ENCODE results near the gene ZSWIM6.

The ZSWIM6 gene

GRCh38 chr5:61505281-61505680 lies 173.2 kb downstream of the ZSWIM6 start:
- Mint-ChIP-seq H3K4me3 (no peak overlapping the region), H3K27me3 (no peaks in the 10 kb centered on the region), H3K4me1 (ENCODE audit: low read depth) (peaks cover 15% of the 10 kb centered on the region), H3K27ac (peak overlapping the region; percentile 38), H3K36me3 (ENCODE audit: low read depth) (peaks cover 53% of the 10 kb centered on the region), H3K9me3 (no peaks in the 10 kb centered on the region)
- intact Hi-C loops (cut with micrococcal nuclease) = no loop called here

GRCh38 chr5:61507232-61507631 lies 175.2 kb downstream of the ZSWIM6 start:
- H3K4me1 Mint-ChIP-seq (ENCODE audit: low read depth) = peaks cover 9% of the 10 kb centered on the region
- intact Hi-C loops (cut with micrococcal nuclease) = no loop called here
- no peak overlapping the region for H3K27ac Mint-ChIP-seq
- no peaks in the 10 kb centered on the region for H3K9me3 Mint-ChIP-seq
- no peak overlapping the region for H3K4me3 Mint-ChIP-seq
- no peaks in the 10 kb centered on the region for H3K27me3 Mint-ChIP-seq
- H3K36me3 Mint-ChIP-seq (ENCODE audit: low read depth) = peaks cover 53% of the 10 kb centered on the region

GRCh38 chr5:61516946-61517345 lies 184.9 kb downstream of the ZSWIM6 start:
- H3K4me1 Mint-ChIP-seq (ENCODE audit: low read depth) = peaks cover 35% of the 10 kb centered on the region

GRCh38 chr5:61519728-61520277 lies 187.7 kb downstream of the ZSWIM6 start:
- no peak overlapping the region for H3K27ac Mint-ChIP-seq
- no peaks in the 10 kb centered on the region for H3K27me3 Mint-ChIP-seq
- intact Hi-C loops (cut with micrococcal nuclease) = no loop called here
- no peaks in the 10 kb centered on the region for H3K9me3 Mint-ChIP-seq
- H3K4me1 Mint-ChIP-seq (ENCODE audit: low read depth) = peaks cover 28% of the 10 kb centered on the region
- no peak overlapping the region for H3K4me3 Mint-ChIP-seq
- peaks cover 35% of the 10 kb centered on the region for H3K36me3 Mint-ChIP-seq (ENCODE audit: low read depth)

More at GRCh38 chr5:61516946-61517345, 184.9 kb downstream of the ZSWIM6 start:
- intact Hi-C loops (cut with micrococcal nuclease) = no loop called here
- no peak overlapping the region for H3K4me3 Mint-ChIP-seq
- peaks cover 22% of the 10 kb centered on the region for H3K36me3 Mint-ChIP-seq (ENCODE audit: low read depth)
- H3K27ac Mint-ChIP-seq = no peak overlapping the region
- no peaks in the 10 kb centered on the region for H3K27me3 Mint-ChIP-seq
- no peaks in the 10 kb centered on the region for H3K9me3 Mint-ChIP-seq

GRCh38 chr5:61523073-61523472 lies 191.0 kb downstream of the ZSWIM6 start:
- Mint-ChIP-seq H3K9me3 (no peaks in the 10 kb centered on the region), H3K27ac (no peak overlapping the region), H3K4me3 (no peak overlapping the region), H3K27me3 (no peaks in the 10 kb centered on the region), H3K36me3 (ENCODE audit: low read depth) (peaks cover 51% of the 10 kb centered on the region), H3K4me1 (ENCODE audit: low read depth) (peaks cover 8% of the 10 kb centered on the region)
- intact Hi-C loops (cut with micrococcal nuclease) = no loop called here

GRCh38 chr5:61523997-61524396 lies 191.9 kb downstream of the ZSWIM6 start:
- H3K4me1 Mint-ChIP-seq (ENCODE audit: low read depth) = peaks cover 6% of the 10 kb centered on the region

GRCh38 chr5:61525512-61526206 lies 193.6 kb downstream of the ZSWIM6 start:
- H3K4me1 Mint-ChIP-seq (ENCODE audit: low read depth) = no peaks in the 10 kb centered on the region
- no peaks in the 10 kb centered on the region for H3K27me3 Mint-ChIP-seq
- intact Hi-C loops (cut with micrococcal nuclease) = no loop called here
- H3K9me3 Mint-ChIP-seq = no peaks in the 10 kb centered on the region
- no peak overlapping the region for H3K27ac Mint-ChIP-seq
- H3K4me3 Mint-ChIP-seq = no peak overlapping the region
- H3K36me3 Mint-ChIP-seq (ENCODE audit: low read depth) = peaks cover 73% of the 10 kb centered on the region

More at GRCh38 chr5:61523997-61524396, 191.9 kb downstream of the ZSWIM6 start:
- no peaks in the 10 kb centered on the region for H3K27me3 Mint-ChIP-seq
- no peak overlapping the region for H3K27ac Mint-ChIP-seq
- peaks cover 60% of the 10 kb centered on the region for H3K36me3 Mint-ChIP-seq (ENCODE audit: low read depth)
- intact Hi-C loops (cut with micrococcal nuclease) = no loop called here
- no peak overlapping the region for H3K4me3 Mint-ChIP-seq
- no peaks in the 10 kb centered on the region for H3K9me3 Mint-ChIP-seq

- no peaks in the 10 kb centered on the region for H3K9me3 Mint-ChIP-seq
- H3K4me3 Mint-ChIP-seq = no peak overlapping the region
- intact Hi-C loops (cut with micrococcal nuclease) = no loop called here
- no peaks in the 10 kb centered on the region for H3K27me3 Mint-ChIP-seq
- no peak overlapping the region for H3K27ac Mint-ChIP-seq
- H3K36me3 Mint-ChIP-seq (ENCODE audit: low read depth) = peaks cover 76% of the 10 kb centered on the region
- H3K4me1 Mint-ChIP-seq (ENCODE audit: low read depth) = no peaks in the 10 kb centered on the region
These were observed 194.1 kb downstream of the ZSWIM6 start for GRCh38 chr5:61526207-61526519.

GRCh38 chr5:61532983-61533382 lies 200.9 kb downstream of the ZSWIM6 start:
- Mint-ChIP-seq H3K9me3 (peaks cover 8% of the 10 kb centered on the region), H3K27me3 (no peaks in the 10 kb centered on the region), H3K27ac (no peak overlapping the region), H3K4me3 (no peak overlapping the region), H3K36me3 (ENCODE audit: low read depth) (peaks cover 82% of the 10 kb centered on the region), H3K4me1 (ENCODE audit: low read depth) (no peaks in the 10 kb centered on the region)
- intact Hi-C loops (cut with micrococcal nuclease) = no loop called here

GRCh38 chr5:61534481-61535267 lies 202.6 kb downstream of the ZSWIM6 start:
- intact Hi-C loops (cut with micrococcal nuclease) = no loop called here
- no peak overlapping the region for H3K4me3 Mint-ChIP-seq
- peaks cover 87% of the 10 kb centered on the region for H3K36me3 Mint-ChIP-seq (ENCODE audit: low read depth)
- peaks cover 8% of the 10 kb centered on the region for H3K9me3 Mint-ChIP-seq
- no peaks in the 10 kb centered on the region for H3K27me3 Mint-ChIP-seq
- no peak overlapping the region for H3K27ac Mint-ChIP-seq
- H3K4me1 Mint-ChIP-seq (ENCODE audit: low read depth) = no peaks in the 10 kb centered on the region

GRCh38 chr5:61535828-61536227 lies 203.8 kb downstream of the ZSWIM6 start:
- H3K36me3 Mint-ChIP-seq (ENCODE audit: low read depth) = peaks cover 87% of the 10 kb centered on the region
- no peaks in the 10 kb centered on the region for H3K4me1 Mint-ChIP-seq (ENCODE audit: low read depth)
- no peak overlapping the region for H3K27ac Mint-ChIP-seq
- peaks cover 8% of the 10 kb centered on the region for H3K9me3 Mint-ChIP-seq
- H3K4me3 Mint-ChIP-seq = no peak overlapping the region
- no peaks in the 10 kb centered on the region for H3K27me3 Mint-ChIP-seq
- intact Hi-C loops (cut with micrococcal nuclease) = no loop called here

- no peaks in the 10 kb centered on the region for H3K4me1 Mint-ChIP-seq (ENCODE audit: low read depth)
- peaks cover 8% of the 10 kb centered on the region for H3K9me3 Mint-ChIP-seq
- H3K27me3 Mint-ChIP-seq = no peaks in the 10 kb centered on the region
- peaks cover 87% of the 10 kb centered on the region for H3K36me3 Mint-ChIP-seq (ENCODE audit: low read depth)
- H3K4me3 Mint-ChIP-seq = no peak overlapping the region
- H3K27ac Mint-ChIP-seq = no peak overlapping the region
- intact Hi-C loops (cut with micrococcal nuclease) = no loop called here
These were observed 204.9 kb downstream of the ZSWIM6 start for GRCh38 chr5:61536922-61537321.

- Mint-ChIP-seq H3K9me3 (no peaks in the 10 kb centered on the region), H3K27ac (peak overlapping the region; percentile 15), H3K27me3 (no peaks in the 10 kb centered on the region), H3K4me1 (ENCODE audit: low read depth) (no peaks in the 10 kb centered on the region), H3K36me3 (ENCODE audit: low read depth) (peaks cover 87% of the 10 kb centered on the region), H3K4me3 (no peak overlapping the region)
- intact Hi-C loops (cut with micrococcal nuclease) = no loop called here
These were observed 206.9 kb downstream of the ZSWIM6 start for GRCh38 chr5:61538722-61539501.

- intact Hi-C loops (cut with micrococcal nuclease) = no loop called here
- H3K27me3 Mint-ChIP-seq = no peaks in the 10 kb centered on the region
- H3K36me3 Mint-ChIP-seq (ENCODE audit: low read depth) = peaks cover 48% of the 10 kb centered on the region
- H3K4me1 Mint-ChIP-seq (ENCODE audit: low read depth) = no peaks in the 10 kb centered on the region
- no peak overlapping the region for H3K4me3 Mint-ChIP-seq
- no peaks in the 10 kb centered on the region for H3K9me3 Mint-ChIP-seq
- H3K27ac Mint-ChIP-seq = no peak overlapping the region
These were observed 217.5 kb downstream of the ZSWIM6 start for GRCh38 chr5:61549530-61549929.

All from dendritic cell treated with granulocyte-macrophage colony-stimulating factor and Interleukin-4, amounts not matched to agents 40 ng/mL and 50 ng/mL, for 4 days (primary cell).